Measurements from ENCODE around the gene UBE2B.

GRCh38 chr5:134430001-134430569 is 58.7 kb downstream of the UBE2B start:
- TF ChIP-seq CTCF (IDR thresholded peaks at IDR 0.05; ENCODE audit: low read length) (no peak), EZH2 (IDR thresholded peaks at IDR 0.05; ENCODE audit: borderline replicate concordance, low read length) (no peak)
